K562 (cell line): ENCODE results near the gene SOHLH2. TPM values are rescaled to one million over a fixed set of nuclear protein-coding genes. Genes with fewer than 3 reads are reported as not detected.

Source experiments
- ATAC-seq: fragments of 200-7000 bp; cut with Tn5 transposase; 3 replicates; pipeline ENCODE4 v1.9.1; 2020; ENCODE audit warnings: moderate library complexity
- BruUV-seq: library from RNA; stranded (reverse); fragments of 400-500 nt; replicated peaks from 2 replicates; lab custom pipeline; 2021; lab: Mats Ljungman, UMichigan
- CTCF ChIA-PET: fragments of 300-600 bp; formaldehyde crosslinking; extraction: SDS; loops from one replicate; lab custom pipeline; 2021; ENCODE audit warnings: low intra/inter-chr PET ratio; lab: Yijun Ruan, JAX
- POLR2A ChIA-PET: fragments of 300-600, 350-650 bp; sonication (Branson Sonifier 250); formaldehyde crosslinking; extraction: SDS; loops from one replicate; lab custom pipeline; 2021; ENCODE audit warnings: antibody characterized with exemption, inconsistent platforms; lab: Yijun Ruan, JAX
- DNase-seq, 4 experiments: peaks; one replicate each; pipeline versions ENCODE4 v3.0.0 to v3.0.0-alpha.2; 2011 to 2018; ENCODE audit warnings: low spot score in 3 of 4, mixed read lengths in 3 of 4; ENCODE audit errors: extremely low read depth in 1 of 4
- FAIRE-seq: peaks from 2 replicates; lab custom pipeline; 2011; peaks lifted over from hg19 to GRCh38; lab: Jason Lieb, UNC
- H2AFZ ChIP-seq: 2 replicates; pipeline ENCODE4 v1.6.0; 2011; ENCODE audit warnings: low read depth, low read length, control low read depth, inconsistent platforms
- H3K27ac ChIP-seq: fragments of 200-600 bp; 3 replicates; pipeline ENCODE4 v1.8.0; 2011; ENCODE audit warnings: low read depth, mild to moderate bottlenecking, control low read depth, inconsistent platforms, low read length, moderate library complexity, mixed read lengths; ENCODE audit errors: extremely low read depth
- H3K27me3 ChIP-seq, 2 experiments: fragments of 300-600 bp in 1 of 2; 2 replicates in 1 of 2; 3 replicates in 1 of 2; pipeline versions ENCODE4 v1.6.0 to v1.8.0; 2011; ENCODE audit warnings: inconsistent platforms in 2 of 2, low read length in 2 of 2, mild to moderate bottlenecking in 1 of 2, mixed read lengths in 1 of 2, moderate library complexity in 1 of 2; ENCODE audit not compliant: control insufficient read depth in 2 of 2, insufficient read depth in 2 of 2
- H3K36me3 ChIP-seq: fragments of 300-600 bp; 3 replicates; pipeline ENCODE4 v1.8.0; 2011; ENCODE audit warnings: mild to moderate bottlenecking, low read length, inconsistent platforms; ENCODE audit not compliant: control insufficient read depth, insufficient read depth
- H3K4me1 ChIP-seq, 2 experiments: fragments of 200-600 bp in 1 of 2; replicated peaks in 1 of 2; 2 replicates in 1 of 2; 3 replicates in 1 of 2; pipeline versions ENCODE4 v1.5.1 to v1.8.0; 2011; ENCODE audit warnings: inconsistent platforms in 2 of 2, low read length in 2 of 2, mild to moderate bottlenecking in 1 of 2, mixed read lengths in 1 of 2, moderate library complexity in 1 of 2; ENCODE audit not compliant: control insufficient read depth in 2 of 2, insufficient read depth in 2 of 2
- H3K4me2 ChIP-seq: 2 replicates; pipeline ENCODE4 v1.6.1; 2011; ENCODE audit warnings: low read length, control low read depth, inconsistent platforms, mixed read lengths; ENCODE audit not compliant: insufficient read depth
- H3K4me3 ChIP-seq: fragments of 200-600 bp; sonication (generic), shearing (Covaris generic); 2 replicates; pipeline ENCODE4 v1.5.1; 2016; ENCODE audit warnings: control low read depth, inconsistent platforms
- H3K79me2 ChIP-seq: fragments of 200-600 bp; 3 replicates; pipeline ENCODE4 v1.8.0; 2011; ENCODE audit warnings: low read length, inconsistent platforms; ENCODE audit not compliant: control insufficient read depth, insufficient read depth
- H3K9ac ChIP-seq, 2 experiments: 2 replicates each; pipeline versions ENCODE4 v1.6.0 to v1.6.1; 2011; ENCODE audit warnings: low read depth in 2 of 2, low read length in 2 of 2, control low read depth in 1 of 2, inconsistent platforms in 1 of 2, mild to moderate bottlenecking in 1 of 2, mixed read lengths in 1 of 2; ENCODE audit not compliant: insufficient read depth in 1 of 2
- H3K9me1 ChIP-seq: one replicate; pipeline ENCODE4 v1.6.0; 2011; ENCODE audit warnings: inconsistent platforms, mild to moderate bottlenecking, low read length, moderate library complexity; ENCODE audit not compliant: control insufficient read depth, insufficient read depth
- H3K9me3 ChIP-seq: replicated peaks from 2 replicates; pipeline ENCODE4 v1.5.1; 2011; ENCODE audit warnings: low read depth, low read length, inconsistent platforms; ENCODE audit not compliant: control insufficient read depth, insufficient read depth
- H4K20me1 ChIP-seq: replicated peaks from 2 replicates; pipeline ENCODE4 v1.6.1; 2011; ENCODE audit warnings: low read length, inconsistent platforms, mixed read lengths; ENCODE audit not compliant: control insufficient read depth, insufficient read depth
- ELF2 ChIP-seq: fragments of 250-450 bp; sonication (Bioruptor Pico); IDR thresholded peaks from 2 replicates; pipeline ENCODE4 v1.5.0; 2021; ENCODE audit warnings: mild to moderate bottlenecking
- ETS2 ChIP-seq: IDR thresholded peaks from 2 replicates; pipeline ENCODE4 v1.6.1; 2016; ENCODE audit warnings: borderline replicate concordance, missing genetic modification characterization, mild to moderate bottlenecking, moderate library complexity, missing compliant biosample characterization; ENCODE audit not compliant: poor library complexity, severe bottlenecking
- JUNB ChIP-seq: fragments of 450-650 bp; formaldehyde crosslinking; conservative IDR thresholded peaks from 2 replicates; pipeline ENCODE4 v1.4.0; 2020; ENCODE audit warnings: mild to moderate bottlenecking
- KLF16 ChIP-seq: IDR thresholded peaks from 2 replicates; pipeline ENCODE4 v1.6.1; 2016; ENCODE audit warnings: antibody characterized with exemption
- RBM15 ChIP-seq: fragments of 200-400 bp; formaldehyde crosslinking; IDR thresholded peaks from 2 replicates; pipeline ENCODE4 v1.6.1; 2018; ENCODE audit warnings: mild to moderate bottlenecking, low read length, moderate library complexity; ENCODE audit not compliant: insufficient read depth
- SMARCC2 ChIP-seq: fragments of 450-650 bp; IDR thresholded peaks from 2 replicates; pipeline ENCODE4 v1.6.1; 2017; ENCODE audit warnings: antibody characterized with exemption, moderate library complexity, mild to moderate bottlenecking, low read depth
- STAT5B ChIP-seq: fragments of 250-450 bp; sonication (Bioruptor Pico); IDR thresholded peaks from 2 replicates; pipeline ENCODE4 v1.8.0; 2021; ENCODE audit warnings: mild to moderate bottlenecking, inconsistent platforms
- TARDBP ChIP-seq: fragments of 450-650 bp; IDR thresholded peaks from 2 replicates; pipeline ENCODE4 v1.6.1; 2016
- ZNF124 ChIP-seq: sonication (generic); formaldehyde crosslinking; IDR thresholded peaks from 2 replicates; pipeline ENCODE4 v1.8.1; 2022; ENCODE audit warnings: missing genetic modification reagents
- ZNF384 ChIP-seq: IDR thresholded peaks from 2 replicates; pipeline ENCODE4 v1.6.1; 2012; ENCODE audit warnings: low read depth, low read length, improper control_type of control experiment
- ZNF57 ChIP-seq: fragments of 450-650 bp; formaldehyde crosslinking; IDR thresholded peaks from 2 replicates; pipeline ENCODE4 v1.4.0; 2020; ENCODE audit warnings: mild to moderate bottlenecking, moderate library complexity
- WGBS: fragments of 100-300 bp; shearing (Covaris generic); methylation state at CpG from one replicate; pipeline ENCODE4 v1.1.6; 2016; ENCODE audit warnings: low coverage, mixed read lengths; ENCODE audit not compliant: insufficient coverage; ENCODE audit errors: missing lambda C conversion rate; 5-methylcytosine and 5-hydroxymethylcytosine counted together
- in situ Hi-C: fragments of 300-500 bp; cut with MboI; formaldehyde crosslinking; loops from 4 replicates; pipeline ENCODE4 v1.15.0; 2018; ENCODE audit warnings: inconsistent platforms, mixed read lengths
- intact Hi-C: fragments of 100-400 bp; cut with micrococcal nuclease; formaldehyde crosslinking; loops from 2 replicates; pipeline ENCODE4 v1.14.2; 2022
- polyA plus RNA-seq, 8 experiments: library from polyadenylated mRNA; depleted of rRNA in 4 of 8; stranded (reverse) in 5 of 8; unstranded in 3 of 8; fragments of >200 nt; fragmentation: Nextera tagmentation in 2 of 8; fragmentation: Illumina TruSeq in 1 of 8; extraction: Ambion mirVana in 2 of 8; extraction: Trizol in 1 of 8; gene quantifications; 2 replicates each; pipeline versions ENCODE4 v1.2.1 to v1.2.3, GENCODE V29; 2011 to 2014; ENCODE audit warnings: inconsistent platforms in 1 of 8, missing spikeins in 1 of 8
- total RNA-seq, 7 experiments: library from RNA; depleted of rRNA in 6 of 7; stranded (reverse); fragments of >200 nt in 6 of 7; fragmentation: Illumina TruSeq in 2 of 7; extraction: Trizol in 2 of 7; gene quantifications; 2 replicates each; pipeline versions ENCODE4 v1.2.1 to v1.2.3, GENCODE V29; 2011 to 2021; ENCODE audit warnings: low replicate concordance in 1 of 7
- TF ChIP-seq, protein P1 (sequence below), 2 experiments: fragments of 450-650 bp in 1 of 2; sonication (generic) in 1 of 2; formaldehyde crosslinking in 1 of 2; IDR thresholded peaks; 2 replicates each; pipeline versions ENCODE4 v1.7.1 to v1.9.0; 2016 to 2022; ENCODE audit warnings: inconsistent platforms in 1 of 2, mild to moderate bottlenecking in 1 of 2, missing genetic modification reagents in 1 of 2

The SOHLH2 gene
- total and polyA plus RNA-seq, 9 of the 15 experiments (the other 6 are each of a cell fraction or from before 2014, with no cell fraction given): 10.3 to 26.7 (median 17.0) TPM

GRCh38 chr13:36175621-36176020 is 38.7 kb downstream of the SOHLH2 start:
- in situ Hi-C loops (no loop called here), intact Hi-C loops (no loop called here)
- Histone ChIP-seq H3K9me3 (no peaks in the 10 kb centered on the region), H3K9ac (no peak overlapping the region), H3K9me1 (peaks cover 2% of the 10 kb centered on the region), H3K4me1 (no peaks in the 10 kb centered on the region), H4K20me1 (no peaks in the 10 kb centered on the region), H3K36me3 (no peaks in the 10 kb centered on the region), H3K27ac (no peak overlapping the region), H3K4me3 (no peak overlapping the region), H3K79me2 (no peaks in the 10 kb centered on the region), H3K27me3 (no peaks in the 10 kb centered on the region), H3K4me2 (no peak overlapping the region), H2AFZ (no peak overlapping the region)
- POLR2A ChIA-PET: interaction anchor here (0.6 kb wide), 2 partner anchors 86 to 884 kb away, joined by 3 read pairs; no protein-coding TSS in a partner anchor
- no TSS peak for BruUV-seq
- DNase-seq: no peak
- ATAC-seq: no peak
- FAIRE-seq: no peak
- TF ChIP-seq, protein P1, sequence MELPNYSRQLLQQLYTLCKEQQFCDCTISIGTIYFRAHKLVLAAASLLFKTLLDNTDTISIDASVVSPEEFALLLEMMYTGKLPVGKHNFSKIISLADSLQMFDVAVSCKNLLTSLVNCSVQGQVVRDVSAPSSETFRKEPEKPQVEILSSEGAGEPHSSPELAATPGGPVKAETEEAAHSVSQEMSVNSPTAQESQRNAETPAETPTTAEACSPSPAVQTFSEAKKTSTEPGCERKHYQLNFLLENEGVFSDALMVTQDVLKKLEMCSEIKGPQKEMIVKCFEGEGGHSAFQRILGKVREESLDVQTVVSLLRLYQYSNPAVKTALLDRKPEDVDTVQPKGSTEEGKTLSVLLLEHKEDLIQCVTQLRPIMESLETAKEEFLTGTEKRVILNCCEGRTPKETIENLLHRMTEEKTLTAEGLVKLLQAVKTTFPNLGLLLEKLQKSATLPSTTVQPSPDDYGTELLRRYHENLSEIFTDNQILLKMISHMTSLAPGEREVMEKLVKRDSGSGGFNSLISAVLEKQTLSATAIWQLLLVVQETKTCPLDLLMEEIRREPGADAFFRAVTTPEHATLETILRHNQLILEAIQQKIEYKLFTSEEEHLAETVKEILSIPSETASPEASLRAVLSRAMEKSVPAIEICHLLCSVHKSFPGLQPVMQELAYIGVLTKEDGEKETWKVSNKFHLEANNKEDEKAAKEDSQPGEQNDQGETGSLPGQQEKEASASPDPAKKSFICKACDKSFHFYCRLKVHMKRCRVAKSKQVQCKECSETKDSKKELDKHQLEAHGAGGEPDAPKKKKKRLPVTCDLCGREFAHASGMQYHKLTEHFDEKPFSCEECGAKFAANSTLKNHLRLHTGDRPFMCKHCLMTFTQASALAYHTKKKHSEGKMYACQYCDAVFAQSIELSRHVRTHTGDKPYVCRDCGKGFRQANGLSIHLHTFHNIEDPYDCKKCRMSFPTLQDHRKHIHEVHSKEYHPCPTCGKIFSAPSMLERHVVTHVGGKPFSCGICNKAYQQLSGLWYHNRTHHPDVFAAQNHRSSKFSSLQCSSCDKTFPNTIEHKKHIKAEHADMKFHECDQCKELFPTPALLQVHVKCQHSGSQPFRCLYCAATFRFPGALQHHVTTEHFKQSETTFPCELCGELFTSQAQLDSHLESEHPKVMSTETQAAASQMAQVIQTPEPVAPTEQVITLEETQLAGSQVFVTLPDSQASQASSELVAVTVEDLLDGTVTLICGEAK (IDR thresholded peaks at IDR 0.05): no peak
- TF ChIP-seq, protein P1 (CRISPR knock-in tag; IDR thresholded peaks at IDR 0.05): no peak
- TF ChIP-seq ZNF124: no peak
- no peak for TF ChIP-seq STAT5B (CRISPR knock-in tag)
- TF ChIP-seq TARDBP: no peak
- no peak for TF ChIP-seq ELF2 (CRISPR knock-in tag)
- no peak for TF ChIP-seq RBM15
- no peak for TF ChIP-seq ZNF384
- no peak for TF ChIP-seq SMARCC2
- TF ChIP-seq JUNB (CRISPR knock-in tag): no peak
- TF ChIP-seq ZNF57 (CRISPR knock-in tag): no peak
- TF ChIP-seq ETS2 (tag): no peak
- no peak for TF ChIP-seq KLF16
- CTCF ChIA-PET: no interaction called here
- WGBS: 31% methylated on average over 5 of the region's 5 CpGs
